K562 (cell line): ENCODE measurements around the gene TRNP1. TPM values are rescaled to one million over a fixed set of nuclear protein-coding genes. Genes with fewer than 3 reads are reported as not detected.

Experiments used
- HDGF ChIP-seq: fragments of 450-650 bp; IDR thresholded peaks from 2 replicates; pipeline ENCODE4 v1.6.1; 2016
- JUNB ChIP-seq: fragments of 450-650 bp; formaldehyde crosslinking; conservative IDR thresholded peaks from 2 replicates; pipeline ENCODE4 v1.4.0; 2020; ENCODE audit warnings: mild to moderate bottlenecking
- MGA ChIP-seq: fragments of 450-650 bp; IDR thresholded peaks from 2 replicates; pipeline ENCODE4 v1.6.1; 2016; ENCODE audit warnings: mild to moderate bottlenecking, moderate library complexity
- OTX1 ChIP-seq: fragments of 450-650 bp; formaldehyde crosslinking; IDR thresholded peaks from 2 replicates; pipeline ENCODE4 v1.4.0; 2022; ENCODE audit warnings: mild to moderate bottlenecking
- SOX6 ChIP-seq: fragments of 450-650 bp; IDR thresholded peaks from 2 replicates; pipeline ENCODE4 v1.6.1; 2014; ENCODE audit warnings: mild to moderate bottlenecking
- ZMIZ1 ChIP-seq, 2 experiments: fragments of 150-350 bp in 1 of 2; IDR thresholded peaks; 2 replicates each; pipeline ENCODE4 v1.6.1; 2012 to 2016; ENCODE audit warnings: low read depth in 2 of 2, low read length in 2 of 2, mild to moderate bottlenecking in 1 of 2, moderate library complexity in 1 of 2
- polyA plus RNA-seq, 8 experiments: library from polyadenylated mRNA; depleted of rRNA in 4 of 8; stranded (reverse) in 5 of 8; unstranded in 3 of 8; fragments of >200 nt; fragmentation: Nextera tagmentation in 2 of 8; fragmentation: Illumina TruSeq in 1 of 8; extraction: Ambion mirVana in 2 of 8; extraction: Trizol in 1 of 8; gene quantifications; 2 replicates each; pipeline versions ENCODE4 v1.2.1 to v1.2.3, GENCODE V29; 2011 to 2014; ENCODE audit warnings: inconsistent platforms in 1 of 8, missing spikeins in 1 of 8
- total RNA-seq, 7 experiments: library from RNA; depleted of rRNA in 6 of 7; stranded (reverse); fragments of >200 nt in 6 of 7; fragmentation: Illumina TruSeq in 2 of 7; extraction: Trizol in 2 of 7; gene quantifications; 2 replicates each; pipeline versions ENCODE4 v1.2.1 to v1.2.3, GENCODE V29; 2011 to 2021; ENCODE audit warnings: low replicate concordance in 1 of 7

TRNP1 gene
- total and polyA plus RNA-seq, 9 of the 15 experiments (the other 6 are each of a cell fraction or from before 2014, with no cell fraction given) = 0.03 to 1.3 (median 0.95) TPM

GRCh38 chr1:26959722-26960624 is 33.5 kb upstream of the TRNP1 start, which contains the start of gene KDF1 (continued):
- TF ChIP-seq MGA = no peak
- TF ChIP-seq HDGF = no peak
- no peak for TF ChIP-seq JUNB (CRISPR knock-in tag)
- TF ChIP-seq SOX6 = 0 out of 2 replicates have a peak, but pooled peaks have one; percentile 32
- TF ChIP-seq ZMIZ1 (IDR thresholded peaks at IDR 0.05; ENCODE audit: low read depth in 2 of 2, low read length in 2 of 2) = no peak
- TF ChIP-seq OTX1 (CRISPR knock-in tag) = no peak
